Esophagus muscularis mucosa (tissue), 3 donors: Measurements from ENCODE around the gene SUN3.

Experiments
- POLR2A ChIP-seq: fragments of 450-650 bp; IDR thresholded peaks from one replicate; pipeline ENCODE4 v1.6.1; 2017; ENCODE audit warnings: antibody characterized with exemption, moderate library complexity, mild to moderate bottlenecking, low read depth
- TF ChIP-seq, protein P1 (sequence below), 3 experiments: fragments of 200-600 bp in 2 of 3; fragments of 450-650 bp in 1 of 3; sonication (generic) in 2 of 3; IDR thresholded peaks; one replicate each; pipeline ENCODE4 v1.5.1; 2017 to 2019; ENCODE audit warnings: antibody characterized with exemption in 3 of 3, mild to moderate bottlenecking in 2 of 3, moderate library complexity in 1 of 3

DNA sequence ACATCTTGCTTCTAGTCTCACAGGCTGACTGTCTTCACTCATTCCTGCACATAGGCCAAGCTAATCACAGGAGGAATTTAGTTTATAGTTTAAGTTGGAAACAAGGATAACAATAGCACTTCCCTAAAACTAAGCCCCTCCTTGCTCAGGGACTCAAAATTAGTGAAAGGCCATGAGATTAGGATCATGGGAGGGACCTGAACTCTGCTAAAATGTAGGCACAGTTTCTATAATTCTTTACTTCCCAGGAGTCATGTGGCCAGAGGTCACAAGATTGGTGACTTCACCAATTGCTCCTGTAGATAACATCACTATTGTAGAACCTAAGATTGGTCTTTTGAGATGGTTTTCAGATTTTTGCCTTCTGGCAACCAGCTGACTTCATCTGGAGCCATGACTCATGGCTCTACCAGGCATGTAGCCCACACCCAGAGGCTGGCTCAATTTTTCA, 45.3 kb upstream of the SUN3 start:
- no peak for TF ChIP-seq POLR2A
- TF ChIP-seq, protein P1, sequence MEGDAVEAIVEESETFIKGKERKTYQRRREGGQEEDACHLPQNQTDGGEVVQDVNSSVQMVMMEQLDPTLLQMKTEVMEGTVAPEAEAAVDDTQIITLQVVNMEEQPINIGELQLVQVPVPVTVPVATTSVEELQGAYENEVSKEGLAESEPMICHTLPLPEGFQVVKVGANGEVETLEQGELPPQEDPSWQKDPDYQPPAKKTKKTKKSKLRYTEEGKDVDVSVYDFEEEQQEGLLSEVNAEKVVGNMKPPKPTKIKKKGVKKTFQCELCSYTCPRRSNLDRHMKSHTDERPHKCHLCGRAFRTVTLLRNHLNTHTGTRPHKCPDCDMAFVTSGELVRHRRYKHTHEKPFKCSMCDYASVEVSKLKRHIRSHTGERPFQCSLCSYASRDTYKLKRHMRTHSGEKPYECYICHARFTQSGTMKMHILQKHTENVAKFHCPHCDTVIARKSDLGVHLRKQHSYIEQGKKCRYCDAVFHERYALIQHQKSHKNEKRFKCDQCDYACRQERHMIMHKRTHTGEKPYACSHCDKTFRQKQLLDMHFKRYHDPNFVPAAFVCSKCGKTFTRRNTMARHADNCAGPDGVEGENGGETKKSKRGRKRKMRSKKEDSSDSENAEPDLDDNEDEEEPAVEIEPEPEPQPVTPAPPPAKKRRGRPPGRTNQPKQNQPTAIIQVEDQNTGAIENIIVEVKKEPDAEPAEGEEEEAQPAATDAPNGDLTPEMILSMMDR (IDR thresholded peaks at IDR 0.05): no peak
